Neural crest cell (in vitro differentiated cells): ENCODE measurements around the gene CABP2. TPM values are rescaled to one million over a fixed set of nuclear protein-coding genes. Genes with fewer than 3 reads are reported as not detected.

ENCODE experiments used
- DNase-seq: peaks from one replicate; pipeline ENCODE4 v3.0.0; 2021; ENCODE audit warnings: low read depth, mixed read lengths, low spot score
- H3K27ac Mint-ChIP-seq: one replicate; pipeline ENCODE4 v1.8.0; 2021; ENCODE audit warnings: mild to moderate bottlenecking, mixed read lengths; ENCODE audit not compliant: unreplicated experiment
- H3K27me3 Mint-ChIP-seq: 2 replicates; pipeline ENCODE4 v1.8.0; 2021; ENCODE audit warnings: low read depth, mild to moderate bottlenecking, mixed read lengths
- H3K36me3 Mint-ChIP-seq: 2 replicates; pipeline ENCODE4 v1.8.0; 2021; ENCODE audit warnings: low read depth, mild to moderate bottlenecking, mixed read lengths
- H3K4me1 Mint-ChIP-seq: 2 replicates; pipeline ENCODE4 v1.8.0; 2021; ENCODE audit warnings: mixed read lengths
- H3K4me3 Mint-ChIP-seq: one replicate; pipeline ENCODE4 v1.8.0; 2021; ENCODE audit warnings: mild to moderate bottlenecking, mixed read lengths
- H3K9me3 Mint-ChIP-seq: 2 replicates; pipeline ENCODE4 v1.8.0; 2021; ENCODE audit warnings: mixed read lengths
- total RNA-seq: library from RNA; stranded (reverse); gene quantifications from 2 replicates; pipeline ENCODE4 v1.2.1, GENCODE V29; 2021
- TF ChIP-seq, protein P1 (sequence below): fragments of 200-600 bp; sonication (generic); conservative IDR thresholded peaks from 2 replicates; pipeline ENCODE4 v1.5.0; 2021; ENCODE audit warnings: antibody characterized with exemption, mild to moderate bottlenecking

Gene CABP2
- total RNA-seq, 1 donor from 2014 or later: not detected

DNA sequence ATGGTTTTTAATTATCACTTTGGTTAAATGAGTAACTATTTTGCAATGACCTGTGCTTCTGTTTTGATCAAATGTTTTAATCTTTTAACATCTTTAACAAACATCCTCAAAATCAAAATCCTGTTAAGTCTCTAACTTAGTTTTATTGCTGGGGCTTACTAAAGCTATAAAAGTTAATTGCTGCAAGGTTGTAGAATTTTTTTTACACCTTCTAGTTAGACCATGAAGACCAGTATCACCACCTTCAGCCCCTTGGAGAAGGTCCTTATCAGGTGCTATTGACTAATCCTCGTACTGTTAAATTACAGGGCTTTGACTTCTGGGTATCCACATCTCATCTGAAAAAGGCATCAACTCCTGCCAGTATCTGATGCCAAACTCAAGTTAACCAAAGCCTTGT lies 12.3 kb upstream of the CABP2 start:
- Mint-ChIP-seq H3K9me3 (peaks cover 5% of the 10 kb centered on the region), H3K27ac (no peak overlapping the region), H3K4me3 (no peak overlapping the region), H3K27me3 (no peaks in the 10 kb centered on the region), H3K36me3 (no peaks in the 10 kb centered on the region), H3K4me1 (no peaks in the 10 kb centered on the region)
- TF ChIP-seq, protein P1, sequence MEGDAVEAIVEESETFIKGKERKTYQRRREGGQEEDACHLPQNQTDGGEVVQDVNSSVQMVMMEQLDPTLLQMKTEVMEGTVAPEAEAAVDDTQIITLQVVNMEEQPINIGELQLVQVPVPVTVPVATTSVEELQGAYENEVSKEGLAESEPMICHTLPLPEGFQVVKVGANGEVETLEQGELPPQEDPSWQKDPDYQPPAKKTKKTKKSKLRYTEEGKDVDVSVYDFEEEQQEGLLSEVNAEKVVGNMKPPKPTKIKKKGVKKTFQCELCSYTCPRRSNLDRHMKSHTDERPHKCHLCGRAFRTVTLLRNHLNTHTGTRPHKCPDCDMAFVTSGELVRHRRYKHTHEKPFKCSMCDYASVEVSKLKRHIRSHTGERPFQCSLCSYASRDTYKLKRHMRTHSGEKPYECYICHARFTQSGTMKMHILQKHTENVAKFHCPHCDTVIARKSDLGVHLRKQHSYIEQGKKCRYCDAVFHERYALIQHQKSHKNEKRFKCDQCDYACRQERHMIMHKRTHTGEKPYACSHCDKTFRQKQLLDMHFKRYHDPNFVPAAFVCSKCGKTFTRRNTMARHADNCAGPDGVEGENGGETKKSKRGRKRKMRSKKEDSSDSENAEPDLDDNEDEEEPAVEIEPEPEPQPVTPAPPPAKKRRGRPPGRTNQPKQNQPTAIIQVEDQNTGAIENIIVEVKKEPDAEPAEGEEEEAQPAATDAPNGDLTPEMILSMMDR: no peak
- DNase-seq: no peak

DNA sequence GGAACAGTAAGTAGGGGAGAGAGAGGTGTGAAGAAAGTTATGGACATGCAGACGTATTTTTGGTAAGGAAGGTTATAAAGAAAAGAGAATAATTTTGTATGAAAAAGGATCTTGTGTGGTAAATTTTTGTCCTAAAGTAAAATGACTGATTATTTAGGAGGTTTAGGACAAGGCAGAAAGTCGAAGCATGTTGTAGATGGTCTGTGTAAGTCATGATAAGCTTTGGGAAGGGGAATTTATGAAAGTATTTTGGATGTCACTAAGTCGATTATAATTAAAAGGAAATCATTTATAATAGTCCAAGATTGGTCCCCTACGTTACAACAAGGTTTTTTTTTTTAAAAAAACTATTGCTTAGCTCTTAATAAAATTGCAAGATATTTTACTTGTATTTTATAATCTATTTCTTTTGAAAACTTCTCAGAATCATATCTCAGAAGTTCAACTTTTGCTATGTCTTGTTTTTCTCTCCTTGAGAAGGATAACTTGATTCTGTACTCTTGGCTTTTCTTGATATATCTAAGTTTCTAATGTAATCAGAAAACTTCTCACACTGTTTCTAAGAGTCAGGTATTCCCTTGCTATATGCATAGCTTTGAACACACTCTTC lies 10.9 kb upstream of the CABP2 start:
- H3K4me3 Mint-ChIP-seq: no peak overlapping the region
- TF ChIP-seq, protein P1: no peak
- no peaks in the 10 kb centered on the region for H3K4me1 Mint-ChIP-seq
- H3K27me3 Mint-ChIP-seq: peaks cover 4% of the 10 kb centered on the region
- DNase-seq: no peak
- no peak overlapping the region for H3K27ac Mint-ChIP-seq
- H3K9me3 Mint-ChIP-seq: peaks cover 5% of the 10 kb centered on the region
- no peaks in the 10 kb centered on the region for H3K36me3 Mint-ChIP-seq

DNA sequence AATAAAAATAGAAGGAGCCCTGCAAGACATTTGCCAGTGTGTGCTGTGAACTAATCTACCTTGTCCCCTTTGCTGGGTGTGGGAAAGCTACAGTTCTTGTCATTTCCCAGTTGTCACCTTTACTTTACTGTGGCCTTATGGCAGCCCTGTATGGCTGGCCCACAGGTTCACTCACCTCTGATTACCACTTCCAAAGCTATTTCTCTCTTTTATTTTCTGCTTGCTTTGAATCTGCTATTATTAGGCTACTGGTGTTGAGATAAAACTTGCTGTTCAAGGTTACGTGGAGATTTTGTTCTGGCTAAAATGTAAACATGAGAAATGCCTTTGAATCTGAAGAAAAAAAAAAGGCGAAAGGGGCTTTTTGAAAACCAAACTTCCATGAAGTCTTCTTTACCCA lies 9.6 kb upstream of the CABP2 start:
- Mint-ChIP-seq H3K9me3 (peaks cover 9% of the 10 kb centered on the region), H3K27ac (no peak overlapping the region), H3K4me3 (no peak overlapping the region), H3K4me1 (no peaks in the 10 kb centered on the region), H3K27me3 (peaks cover 4% of the 10 kb centered on the region), H3K36me3 (no peaks in the 10 kb centered on the region)
- TF ChIP-seq, protein P1: no peak
- no peak for DNase-seq

DNA sequence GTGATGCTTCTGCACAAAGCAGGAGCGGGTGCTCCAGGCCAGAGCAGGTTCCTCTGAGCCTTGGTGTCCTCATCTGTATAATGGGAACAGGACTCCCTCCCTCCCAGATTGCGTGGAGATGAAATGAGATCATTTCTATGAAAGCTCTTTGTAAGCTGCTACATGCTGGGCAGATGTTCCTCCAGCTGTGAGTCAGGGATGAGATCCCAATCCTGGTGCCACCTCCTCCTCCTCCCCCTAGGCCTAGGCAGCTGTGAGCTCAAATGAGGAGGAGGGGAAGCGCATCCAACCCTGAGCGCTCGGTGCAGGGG lies 7.0 kb upstream of the CABP2 start:
- Mint-ChIP-seq H3K36me3 (peaks cover 2% of the 10 kb centered on the region), H3K27ac (no peak overlapping the region), H3K27me3 (peaks cover 7% of the 10 kb centered on the region), H3K9me3 (peaks cover 16% of the 10 kb centered on the region), H3K4me3 (no peak overlapping the region), H3K4me1 (peaks cover 3% of the 10 kb centered on the region)
- TF ChIP-seq, protein P1: no peak
- DNase-seq: no peak

DNA sequence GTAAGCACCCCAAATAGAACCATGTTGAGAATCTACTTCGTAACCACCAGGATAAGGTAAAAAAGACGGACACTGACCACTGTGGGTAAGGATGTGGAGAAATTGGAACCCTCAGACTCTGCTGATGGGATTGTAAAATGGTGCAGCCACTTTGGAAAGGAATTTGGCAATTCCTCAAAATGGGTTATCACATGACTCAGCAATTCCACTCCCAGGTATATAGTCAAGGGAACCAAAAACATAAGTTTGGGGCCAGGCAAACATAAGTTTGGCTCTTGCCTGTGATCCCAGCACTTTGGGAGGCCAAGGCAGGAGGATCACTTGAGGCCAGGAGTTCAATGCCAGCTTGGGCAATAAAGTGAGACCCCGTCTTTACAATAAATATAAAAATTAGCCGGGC lies 5.1 kb upstream of the CABP2 start:
- no peak overlapping the region for H3K27ac Mint-ChIP-seq
- H3K4me3 Mint-ChIP-seq: no peak overlapping the region
- H3K4me1 Mint-ChIP-seq: peaks cover 9% of the 10 kb centered on the region
- peaks cover 7% of the 10 kb centered on the region for H3K27me3 Mint-ChIP-seq
- H3K36me3 Mint-ChIP-seq: peaks cover 2% of the 10 kb centered on the region
- TF ChIP-seq, protein P1: no peak
- peaks cover 11% of the 10 kb centered on the region for H3K9me3 Mint-ChIP-seq
- no peak for DNase-seq
